K562 (cell line): ENCODE results near the gene NTF4. TPM values are rescaled to one million over a fixed set of nuclear protein-coding genes. Genes with fewer than 3 reads are reported as not detected.

Source experiments
- ATAC-seq: fragments of 200-7000 bp; cut with Tn5 transposase; 3 replicates; pipeline ENCODE4 v1.9.1; 2020; ENCODE audit warnings: moderate library complexity
- BruUV-seq: library from RNA; stranded (reverse); fragments of 400-500 nt; replicated peaks from 2 replicates; lab custom pipeline; 2021; lab: Mats Ljungman, UMichigan
- CTCF ChIA-PET: fragments of 300-600 bp; formaldehyde crosslinking; extraction: SDS; loops from one replicate; lab custom pipeline; 2021; ENCODE audit warnings: low intra/inter-chr PET ratio; lab: Yijun Ruan, JAX
- POLR2A ChIA-PET: fragments of 300-600, 350-650 bp; sonication (Branson Sonifier 250); formaldehyde crosslinking; extraction: SDS; loops from one replicate; lab custom pipeline; 2021; ENCODE audit warnings: antibody characterized with exemption, inconsistent platforms; lab: Yijun Ruan, JAX
- DNase-seq, 4 experiments: peaks; one replicate each; pipeline versions ENCODE4 v3.0.0 to v3.0.0-alpha.2; 2011 to 2018; ENCODE audit warnings: low spot score in 3 of 4, mixed read lengths in 3 of 4; ENCODE audit errors: extremely low read depth in 1 of 4
- FAIRE-seq: peaks from 2 replicates; lab custom pipeline; 2011; peaks lifted over from hg19 to GRCh38; lab: Jason Lieb, UNC
- H2AFZ ChIP-seq: 2 replicates; pipeline ENCODE4 v1.6.0; 2011; ENCODE audit warnings: low read depth, low read length, control low read depth, inconsistent platforms
- H3K27ac ChIP-seq: fragments of 200-600 bp; 3 replicates; pipeline ENCODE4 v1.8.0; 2011; ENCODE audit warnings: low read depth, mild to moderate bottlenecking, control low read depth, inconsistent platforms, low read length, moderate library complexity, mixed read lengths; ENCODE audit errors: extremely low read depth
- H3K27me3 ChIP-seq, 2 experiments: fragments of 300-600 bp in 1 of 2; 2 replicates in 1 of 2; 3 replicates in 1 of 2; pipeline versions ENCODE4 v1.6.0 to v1.8.0; 2011; ENCODE audit warnings: inconsistent platforms in 2 of 2, low read length in 2 of 2, mild to moderate bottlenecking in 1 of 2, mixed read lengths in 1 of 2, moderate library complexity in 1 of 2; ENCODE audit not compliant: control insufficient read depth in 2 of 2, insufficient read depth in 2 of 2
- H3K36me3 ChIP-seq: fragments of 300-600 bp; 3 replicates; pipeline ENCODE4 v1.8.0; 2011; ENCODE audit warnings: mild to moderate bottlenecking, low read length, inconsistent platforms; ENCODE audit not compliant: control insufficient read depth, insufficient read depth
- H3K4me1 ChIP-seq, 2 experiments: fragments of 200-600 bp in 1 of 2; replicated peaks in 1 of 2; 2 replicates in 1 of 2; 3 replicates in 1 of 2; pipeline versions ENCODE4 v1.5.1 to v1.8.0; 2011; ENCODE audit warnings: inconsistent platforms in 2 of 2, low read length in 2 of 2, mild to moderate bottlenecking in 1 of 2, mixed read lengths in 1 of 2, moderate library complexity in 1 of 2; ENCODE audit not compliant: control insufficient read depth in 2 of 2, insufficient read depth in 2 of 2
- H3K4me2 ChIP-seq: 2 replicates; pipeline ENCODE4 v1.6.1; 2011; ENCODE audit warnings: low read length, control low read depth, inconsistent platforms, mixed read lengths; ENCODE audit not compliant: insufficient read depth
- H3K4me3 ChIP-seq: fragments of 200-600 bp; sonication (generic), shearing (Covaris generic); 2 replicates; pipeline ENCODE4 v1.5.1; 2016; ENCODE audit warnings: control low read depth, inconsistent platforms
- H3K79me2 ChIP-seq: fragments of 200-600 bp; 3 replicates; pipeline ENCODE4 v1.8.0; 2011; ENCODE audit warnings: low read length, inconsistent platforms; ENCODE audit not compliant: control insufficient read depth, insufficient read depth
- H3K9ac ChIP-seq, 2 experiments: 2 replicates each; pipeline versions ENCODE4 v1.6.0 to v1.6.1; 2011; ENCODE audit warnings: low read depth in 2 of 2, low read length in 2 of 2, control low read depth in 1 of 2, inconsistent platforms in 1 of 2, mild to moderate bottlenecking in 1 of 2, mixed read lengths in 1 of 2; ENCODE audit not compliant: insufficient read depth in 1 of 2
- H3K9me1 ChIP-seq: one replicate; pipeline ENCODE4 v1.6.0; 2011; ENCODE audit warnings: inconsistent platforms, mild to moderate bottlenecking, low read length, moderate library complexity; ENCODE audit not compliant: control insufficient read depth, insufficient read depth
- H3K9me3 ChIP-seq: replicated peaks from 2 replicates; pipeline ENCODE4 v1.5.1; 2011; ENCODE audit warnings: low read depth, low read length, inconsistent platforms; ENCODE audit not compliant: control insufficient read depth, insufficient read depth
- H4K20me1 ChIP-seq: replicated peaks from 2 replicates; pipeline ENCODE4 v1.6.1; 2011; ENCODE audit warnings: low read length, inconsistent platforms, mixed read lengths; ENCODE audit not compliant: control insufficient read depth, insufficient read depth
- ARID1B ChIP-seq: fragments of 450-650 bp; IDR thresholded peaks from 2 replicates; pipeline ENCODE4 v1.6.1; 2016; ENCODE audit warnings: antibody characterized with exemption, mild to moderate bottlenecking, inconsistent platforms
- ATF1 ChIP-seq, 2 experiments: fragments of 450-650 bp in 1 of 2; IDR thresholded peaks; 2 replicates each; pipeline ENCODE4 v1.6.1; 2016; ENCODE audit warnings: missing compliant biosample characterization in 1 of 2, missing genetic modification characterization in 1 of 2
- ATF7 ChIP-seq: fragments of 450-650 bp; IDR thresholded peaks from 2 replicates; pipeline ENCODE4 v1.7.1; 2014; ENCODE audit warnings: mild to moderate bottlenecking, moderate library complexity
- CEBPG ChIP-seq, 3 experiments: fragments of 200-800 bp in 1 of 3; sonication (Bioruptor generic) in 1 of 3; sonication (generic) in 1 of 3; formaldehyde crosslinking in 1 of 3; IDR thresholded peaks in 2 of 3; conservative IDR thresholded peaks in 1 of 3; 2 replicates each; pipeline versions ENCODE4 v1.6.1 to v1.8.0; 2016 to 2022; ENCODE audit warnings: missing compliant biosample characterization in 2 of 3, missing genetic modification characterization in 2 of 3, mild to moderate bottlenecking in 1 of 3, missing genetic modification reagents in 1 of 3
- CREM ChIP-seq: IDR thresholded peaks from 2 replicates; pipeline ENCODE4 v1.6.1; 2014; ENCODE audit warnings: antibody characterized with exemption, low read depth
- CXXC5 ChIP-seq: fragments of 250-450 bp; sonication (Bioruptor Pico); IDR thresholded peaks from 2 replicates; pipeline ENCODE4 v1.8.0; 2022; ENCODE audit warnings: inconsistent platforms, mild to moderate bottlenecking, moderate library complexity
- EZH2 ChIP-seq: IDR thresholded peaks from 2 replicates; pipeline ENCODE4 v1.6.1; 2012; ENCODE audit warnings: low read depth, mild to moderate bottlenecking, inconsistent platforms, low read length, borderline replicate concordance
- KLF16 ChIP-seq: IDR thresholded peaks from 2 replicates; pipeline ENCODE4 v1.6.1; 2016; ENCODE audit warnings: antibody characterized with exemption
- LCOR ChIP-seq: sonication (generic); formaldehyde crosslinking; IDR thresholded peaks from 2 replicates; pipeline ENCODE4 v1.8.0; 2022; ENCODE audit warnings: mild to moderate bottlenecking, missing genetic modification reagents
- NCOA1 ChIP-seq: fragments of 450-650 bp; IDR thresholded peaks from 2 replicates; pipeline ENCODE4 v1.6.1; 2016; ENCODE audit warnings: low read depth
- NCOA6 ChIP-seq: fragments of 450-650 bp; IDR thresholded peaks from 2 replicates; pipeline ENCODE4 v1.6.1; 2017; ENCODE audit warnings: mild to moderate bottlenecking
- NR2C1 ChIP-seq, 2 experiments: fragments of 450-650 bp; IDR thresholded peaks; 2 replicates each; pipeline ENCODE4 v1.6.1; 2017; ENCODE audit warnings: mild to moderate bottlenecking in 2 of 2, antibody characterized with exemption in 1 of 2, inconsistent platforms in 1 of 2, missing compliant biosample characterization in 1 of 2, missing genetic modification characterization in 1 of 2
- POLR2A ChIP-seq: fragments of 450-650 bp; conservative IDR thresholded peaks from 2 replicates; pipeline ENCODE4 v1.6.1; 2016
- POLR2G ChIP-seq: fragments of 200-400 bp; formaldehyde crosslinking; IDR thresholded peaks from 2 replicates; pipeline ENCODE4 v1.6.1; 2017; ENCODE audit warnings: low read depth, mild to moderate bottlenecking, antibody characterized with exemption, low read length, moderate library complexity
- STAT5A ChIP-seq: IDR thresholded peaks from 2 replicates; pipeline ENCODE4 v1.6.1; 2012; ENCODE audit warnings: low read length, inconsistent platforms, borderline replicate concordance
- WGBS: fragments of 100-300 bp; shearing (Covaris generic); methylation state at CpG from one replicate; pipeline ENCODE4 v1.1.6; 2016; ENCODE audit warnings: low coverage, mixed read lengths; ENCODE audit not compliant: insufficient coverage; ENCODE audit errors: missing lambda C conversion rate; 5-methylcytosine and 5-hydroxymethylcytosine counted together
- in situ Hi-C: fragments of 300-500 bp; cut with MboI; formaldehyde crosslinking; loops from 4 replicates; pipeline ENCODE4 v1.15.0; 2018; ENCODE audit warnings: inconsistent platforms, mixed read lengths
- intact Hi-C: fragments of 100-400 bp; cut with micrococcal nuclease; formaldehyde crosslinking; loops from 2 replicates; pipeline ENCODE4 v1.14.2; 2022
- polyA plus RNA-seq, 8 experiments: library from polyadenylated mRNA; depleted of rRNA in 4 of 8; stranded (reverse) in 5 of 8; unstranded in 3 of 8; fragments of >200 nt; fragmentation: Nextera tagmentation in 2 of 8; fragmentation: Illumina TruSeq in 1 of 8; extraction: Ambion mirVana in 2 of 8; extraction: Trizol in 1 of 8; gene quantifications; 2 replicates each; pipeline versions ENCODE4 v1.2.1 to v1.2.3, GENCODE V29; 2011 to 2014; ENCODE audit warnings: inconsistent platforms in 1 of 8, missing spikeins in 1 of 8
- total RNA-seq, 7 experiments: library from RNA; depleted of rRNA in 6 of 7; stranded (reverse); fragments of >200 nt in 6 of 7; fragmentation: Illumina TruSeq in 2 of 7; extraction: Trizol in 2 of 7; gene quantifications; 2 replicates each; pipeline versions ENCODE4 v1.2.1 to v1.2.3, GENCODE V29; 2011 to 2021; ENCODE audit warnings: low replicate concordance in 1 of 7
- TF ChIP-seq, protein P1 (sequence below), 2 experiments: fragments of 450-650 bp in 1 of 2; sonication (generic) in 1 of 2; formaldehyde crosslinking in 1 of 2; IDR thresholded peaks in 1 of 2; conservative IDR thresholded peaks in 1 of 2; 2 replicates each; pipeline versions ENCODE4 v1.6.1 to v1.8.1; 2016 to 2023; ENCODE audit warnings: mild to moderate bottlenecking in 2 of 2, moderate library complexity in 2 of 2, inconsistent platforms in 1 of 2, missing genetic modification reagents in 1 of 2
- TF ChIP-seq, protein P2 (sequence below): sonication (generic); formaldehyde crosslinking; IDR thresholded peaks from 2 replicates; pipeline ENCODE4 v1.8.0; 2022; ENCODE audit warnings: missing genetic modification reagents, mild to moderate bottlenecking, moderate library complexity, borderline replicate concordance
- TF ChIP-seq, protein P3 (sequence below): fragments of 450-650 bp; IDR thresholded peaks from one replicate; pipeline ENCODE4 v1.6.1; 2018; ENCODE audit warnings: mild to moderate bottlenecking, moderate library complexity; ENCODE audit not compliant: partially characterized antibody

Gene NTF4
- total and polyA plus RNA-seq, 9 of the 15 experiments (the other 6 are each of a cell fraction or from before 2014, with no cell fraction given): not detected

DNA sequence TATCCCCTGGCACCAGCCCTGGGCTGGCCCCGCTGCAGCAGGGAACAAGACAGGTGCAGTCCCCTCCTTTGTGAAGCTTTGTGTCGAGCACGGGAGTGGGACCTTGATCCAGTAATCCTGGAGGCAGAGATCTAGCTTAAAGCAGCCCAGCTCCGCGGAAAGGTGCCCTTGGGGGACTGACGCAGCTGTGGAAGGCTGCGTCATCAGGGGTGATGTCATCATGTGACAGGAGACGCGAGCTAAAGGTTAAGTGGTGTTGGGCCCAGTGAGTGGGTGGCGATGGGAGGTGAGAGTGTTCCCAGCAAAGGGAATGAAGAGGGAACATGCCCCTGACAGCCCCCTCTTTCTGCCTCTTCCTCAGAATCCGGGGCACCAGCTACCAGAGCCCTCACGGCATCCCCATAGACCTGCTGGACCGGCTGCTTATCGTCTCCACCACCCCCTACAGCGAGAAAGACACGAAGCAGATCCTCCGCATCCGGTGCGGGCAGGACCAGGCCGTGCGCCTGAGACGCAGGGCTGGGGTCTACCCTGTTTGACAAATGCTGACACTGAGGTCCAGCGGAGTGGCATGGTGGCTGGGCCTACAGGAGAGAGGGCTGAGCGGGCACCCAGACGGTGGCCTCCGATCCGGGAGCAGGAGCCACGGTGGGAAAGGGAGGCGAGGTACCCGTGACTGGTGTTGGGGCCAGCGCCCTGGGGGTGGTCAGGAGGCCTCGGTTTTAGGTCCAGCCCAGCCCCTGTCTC is 50.3 kb downstream of the NTF4 start:
- Histone ChIP-seq H3K79me2 (no peaks in the 10 kb centered on the region), H3K9me1 (peaks cover 3% of the 10 kb centered on the region), H3K27me3 (no peaks in the 10 kb centered on the region), H3K36me3 (peaks cover 70% of the 10 kb centered on the region; the same call in 2 of the 3 replicates), H2AFZ (no peak overlapping the region), H3K9ac (no peak overlapping the region), H3K9me3 (no peaks in the 10 kb centered on the region), H3K4me1 (peaks cover 15 to 47% of the 10 kb centered on the region in 2 experiments; a peak in 4 of 5 replicates), H3K4me2 (no peak overlapping the region), H4K20me1 (peaks cover 9% of the 10 kb centered on the region; the same call in 1 of the 2 replicates), H3K4me3 (no peak overlapping the region), H3K27ac (peak overlapping the region; percentile 12; the same call in 2 of the 3 replicates)
- no TSS peak for BruUV-seq
- ChIA-PET CTCF (no interaction called here), POLR2A (interaction anchor here (0.8 to 1.3 kb wide), 3 partner anchors 9 to 13 kb away, joined by 3 to 5 read pairs (median 5); no protein-coding TSS in a partner anchor)
- ATAC-seq (peak; percentile 5; the same call in 1 of the 3 replicates), FAIRE-seq (peak; percentile 68), DNase-seq (peak in 2 of 4 experiments; percentile 45 to 66)
- 72% methylated on average over 28 of the region's 32 CpGs for WGBS
- intact Hi-C loops: no loop called here
- in situ Hi-C loops: no loop called here
- TF ChIP-seq LCOR (CRISPR knock-in tag) (no peak), POLR2G (peak; percentile 61; the same call in 1 of the 2 replicates), NCOA6 (no peak), CXXC5 (CRISPR knock-in tag) (peak; percentile 29; the same call in 1 of the 2 replicates), EZH2 (no peak), NR2C1 (IDR thresholded peaks at IDR 0.05) (no peak), NR2C1 (tag; IDR thresholded peaks at IDR 0.05) (0 out of 2 replicates have a peak, but pooled peaks have one; percentile 13), CEBPG (CRISPR knock-in tag; IDR thresholded peaks at IDR 0.05) (no peak), CEBPG (tag; conservative IDR thresholded peaks at IDR 0.05 in 1 of 2, IDR thresholded peaks at IDR 0.05 in 1 of 2) (peak in 1 of 2 experiments; percentile 67; a peak in 2 of 4 replicates), NCOA1 (peak; percentile 34; the same call in 1 of the 2 replicates), POLR2A (0 out of 2 replicates have a peak, but pooled peaks have one; percentile 29), KLF16 (no peak), CREM (peak; percentile 90), STAT5A (no peak), ATF1 (CRISPR knock-in tag; IDR thresholded peaks at IDR 0.05) (no peak), ATF1 (tag; IDR thresholded peaks at IDR 0.05) (peak; percentile 74), ARID1B (0 out of 2 replicates have a peak, but pooled peaks have one; percentile 16), ATF7 (peak; percentile 89)
- TF ChIP-seq, protein P1, sequence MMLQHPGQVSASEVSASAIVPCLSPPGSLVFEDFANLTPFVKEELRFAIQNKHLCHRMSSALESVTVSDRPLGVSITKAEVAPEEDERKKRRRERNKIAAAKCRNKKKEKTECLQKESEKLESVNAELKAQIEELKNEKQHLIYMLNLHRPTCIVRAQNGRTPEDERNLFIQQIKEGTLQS (IDR thresholded peaks at IDR 0.05): peak; percentile 98
- TF ChIP-seq, protein P1 (CRISPR knock-in tag; conservative IDR thresholded peaks at IDR 0.05): no peak
- TF ChIP-seq, protein P2, sequence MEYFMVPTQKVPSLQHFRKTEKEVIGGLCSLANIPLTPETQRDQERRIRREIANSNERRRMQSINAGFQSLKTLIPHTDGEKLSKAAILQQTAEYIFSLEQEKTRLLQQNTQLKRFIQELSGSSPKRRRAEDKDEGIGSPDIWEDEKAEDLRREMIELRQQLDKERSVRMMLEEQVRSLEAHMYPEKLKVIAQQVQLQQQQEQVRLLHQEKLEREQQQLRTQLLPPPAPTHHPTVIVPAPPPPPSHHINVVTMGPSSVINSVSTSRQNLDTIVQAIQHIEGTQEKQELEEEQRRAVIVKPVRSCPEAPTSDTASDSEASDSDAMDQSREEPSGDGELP (CRISPR knock-in tag): peak; percentile 22; the same call in 1 of the 2 replicates
- TF ChIP-seq, protein P3, sequence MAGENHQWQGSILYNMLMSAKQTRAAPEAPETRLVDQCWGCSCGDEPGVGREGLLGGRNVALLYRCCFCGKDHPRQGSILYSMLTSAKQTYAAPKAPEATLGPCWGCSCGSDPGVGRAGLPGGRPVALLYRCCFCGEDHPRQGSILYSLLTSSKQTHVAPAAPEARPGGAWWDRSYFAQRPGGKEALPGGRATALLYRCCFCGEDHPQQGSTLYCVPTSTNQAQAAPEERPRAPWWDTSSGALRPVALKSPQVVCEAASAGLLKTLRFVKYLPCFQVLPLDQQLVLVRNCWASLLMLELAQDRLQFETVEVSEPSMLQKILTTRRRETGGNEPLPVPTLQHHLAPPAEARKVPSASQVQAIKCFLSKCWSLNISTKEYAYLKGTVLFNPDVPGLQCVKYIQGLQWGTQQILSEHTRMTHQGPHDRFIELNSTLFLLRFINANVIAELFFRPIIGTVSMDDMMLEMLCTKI: no peak
